SIG-M5 (cell line): ENCODE data around the gene B3GNT9.
"Not testable (repeated sequence)": the region's sequence is repeated elsewhere in the genome, so short reads cannot be mapped to it uniquely, and the experiment has no call there.

Experiments
- DNase-seq: peaks from one replicate; lab custom pipeline; 2025; lab: John Stamatoyannopoulos, UW

The B3GNT9 gene

DNA sequence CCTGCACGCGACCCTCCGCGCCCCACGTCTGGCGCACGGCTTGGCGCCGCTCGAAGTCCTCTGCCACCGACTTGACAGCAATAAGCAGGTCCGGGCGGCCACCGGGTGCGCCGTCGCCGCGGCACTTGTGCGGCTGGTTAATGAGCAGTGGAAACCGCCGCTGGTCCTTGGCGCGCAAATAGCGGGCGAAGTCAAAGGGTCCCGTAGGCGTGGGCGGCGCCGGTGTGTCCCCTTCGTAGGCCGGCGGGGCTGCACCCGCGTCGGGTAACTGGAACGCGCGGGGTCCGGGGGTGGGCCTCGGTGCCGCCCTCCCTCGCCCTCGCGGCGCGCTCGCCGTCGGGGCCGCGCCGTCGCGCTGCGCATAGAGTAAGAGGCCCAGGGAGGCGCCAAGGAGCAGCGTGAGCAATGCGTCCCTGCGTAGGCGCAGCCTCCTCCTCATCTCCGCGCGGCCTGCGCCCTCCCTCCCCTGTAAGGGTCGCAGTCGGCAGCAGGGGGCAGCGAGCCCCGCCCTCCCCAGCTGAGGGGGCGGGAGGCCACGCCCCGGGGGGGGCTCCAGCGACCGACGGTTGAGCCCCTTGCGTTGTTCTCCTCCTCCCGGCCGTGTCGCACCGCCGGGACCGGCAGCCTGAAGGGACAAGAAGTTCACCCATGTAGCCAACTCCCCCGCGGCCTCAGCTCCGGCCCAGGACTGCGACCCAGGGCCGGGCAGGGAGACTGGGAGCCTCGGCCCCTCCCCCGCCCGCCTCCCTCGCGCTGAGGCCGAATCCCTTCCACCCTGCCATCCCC, 558 bp downstream of the B3GNT9 start:
- no peak for DNase-seq

DNA sequence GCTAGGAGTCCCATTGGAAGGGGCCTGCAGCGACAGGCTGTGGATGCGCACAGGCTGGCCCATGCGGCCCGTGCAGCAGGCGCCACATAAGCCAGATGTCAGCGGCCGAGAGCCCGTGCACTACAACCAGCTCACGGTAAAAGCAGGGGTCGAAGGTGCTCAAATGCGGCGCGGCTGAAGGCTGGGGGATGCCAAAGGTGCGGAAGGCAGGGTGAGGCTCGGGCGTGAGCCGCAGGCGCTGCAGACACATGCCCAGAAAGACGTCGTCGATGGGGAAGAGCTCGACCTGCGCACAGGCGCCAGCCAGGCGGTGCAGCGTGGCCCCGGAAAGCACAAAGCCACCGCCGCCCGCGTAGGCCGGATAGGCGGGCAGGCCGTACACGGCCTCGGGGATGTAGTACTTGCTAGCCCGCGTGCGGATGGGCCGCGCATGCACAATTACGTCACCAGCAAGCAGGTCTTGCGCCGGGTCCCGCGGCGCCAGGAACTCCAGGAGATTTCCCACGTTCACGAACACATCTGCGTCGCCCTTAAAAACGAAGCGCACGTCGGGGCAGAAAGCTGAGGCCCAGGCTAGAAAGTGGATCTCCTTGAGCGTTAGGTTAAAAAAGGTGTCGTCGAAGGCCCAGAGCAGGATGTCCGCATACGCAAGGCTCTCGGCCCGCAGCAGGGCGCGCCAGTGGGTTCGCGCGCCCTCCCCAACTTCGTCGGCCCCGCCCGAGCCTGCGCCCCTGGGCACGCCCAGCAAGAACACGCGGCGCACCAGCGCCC, 1.3 kb downstream of the B3GNT9 start:
- DNase-seq, result no peak

DNA sequence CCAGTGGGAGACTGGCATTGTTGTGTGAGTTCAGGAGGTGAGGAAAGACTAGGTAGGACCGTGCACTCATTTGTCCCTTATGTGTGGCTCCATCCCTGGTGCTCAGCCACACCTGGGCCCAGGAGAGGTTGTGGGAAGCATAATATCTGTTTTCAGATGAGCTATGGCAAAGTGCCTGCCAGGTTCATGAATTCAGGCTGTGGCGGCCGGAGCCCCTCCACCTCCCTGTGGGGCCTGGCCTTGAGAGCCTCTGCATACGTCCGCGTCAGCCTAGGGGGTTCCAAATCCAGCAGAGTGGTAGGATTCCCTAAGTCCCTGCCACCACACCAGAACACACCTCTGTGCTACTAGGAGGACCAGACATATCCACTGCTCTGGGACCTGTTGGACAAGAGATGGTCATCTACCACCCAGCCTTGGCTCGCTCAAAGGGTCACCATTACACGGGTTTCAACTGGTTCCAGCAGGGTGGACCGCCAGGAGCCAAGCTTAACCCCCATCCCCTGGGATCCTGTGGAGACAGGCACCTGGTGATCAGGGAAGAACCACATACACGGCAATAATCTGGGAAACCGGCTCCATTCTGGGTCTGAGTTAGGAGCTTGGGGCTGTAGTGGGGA, 2.0 kb downstream of the B3GNT9 start:
- no peak for DNase-seq

DNA sequence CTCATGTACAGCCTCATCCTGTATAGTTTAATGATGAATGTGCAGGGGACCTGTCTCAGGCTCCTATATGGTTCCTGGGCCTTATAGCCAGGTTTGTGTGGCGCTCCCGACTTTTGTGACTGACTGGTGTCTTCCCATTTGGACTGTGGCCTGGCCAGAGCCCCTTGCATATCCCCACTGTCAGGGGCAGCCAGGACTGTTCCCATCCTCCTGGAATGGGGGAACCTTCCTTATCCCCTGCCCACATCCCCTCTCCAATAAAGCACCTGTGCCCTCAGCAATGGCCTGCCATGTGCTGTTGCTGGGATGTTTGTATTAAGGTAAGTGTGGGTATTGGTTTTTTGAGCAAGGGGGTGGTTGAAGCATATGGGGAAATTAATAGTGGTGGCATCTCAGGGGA, 2.6 kb downstream of the B3GNT9 start:
- DNase-seq, result no peak

DNA sequence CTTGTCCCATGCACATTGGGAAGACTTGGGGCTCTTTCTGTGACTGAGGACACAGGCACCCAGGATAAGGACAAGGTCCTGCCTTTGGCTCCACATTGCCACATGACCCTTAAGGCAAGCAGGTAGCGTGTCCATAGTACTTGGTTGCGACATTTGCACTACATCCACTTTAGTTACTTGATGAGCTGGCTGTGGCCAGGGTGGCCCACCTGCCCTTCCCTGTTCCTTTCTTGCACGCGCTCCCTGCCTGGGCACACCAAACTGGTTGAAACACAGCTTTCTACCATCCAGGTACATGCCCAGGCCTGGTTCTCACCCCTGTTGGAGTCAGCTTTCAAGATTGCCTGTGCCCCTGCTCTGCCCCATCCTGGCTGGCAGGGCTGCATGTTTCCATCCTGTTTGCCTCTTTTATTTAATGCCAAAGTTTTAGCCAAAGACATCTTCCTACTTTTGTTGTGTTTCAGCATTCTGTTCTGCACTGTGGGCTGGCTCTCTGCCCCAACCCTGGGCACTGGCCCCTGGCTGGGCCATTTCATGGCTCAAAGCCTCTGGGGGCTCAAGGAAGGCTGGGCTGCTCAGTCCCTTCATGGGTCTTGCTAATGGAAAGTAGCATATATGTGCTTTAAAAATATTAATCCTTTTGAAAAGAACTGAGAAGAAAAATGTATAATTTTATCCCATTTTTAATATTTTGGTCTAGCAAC, 3.2 kb downstream of the B3GNT9 start:
- no peak for DNase-seq

DNA sequence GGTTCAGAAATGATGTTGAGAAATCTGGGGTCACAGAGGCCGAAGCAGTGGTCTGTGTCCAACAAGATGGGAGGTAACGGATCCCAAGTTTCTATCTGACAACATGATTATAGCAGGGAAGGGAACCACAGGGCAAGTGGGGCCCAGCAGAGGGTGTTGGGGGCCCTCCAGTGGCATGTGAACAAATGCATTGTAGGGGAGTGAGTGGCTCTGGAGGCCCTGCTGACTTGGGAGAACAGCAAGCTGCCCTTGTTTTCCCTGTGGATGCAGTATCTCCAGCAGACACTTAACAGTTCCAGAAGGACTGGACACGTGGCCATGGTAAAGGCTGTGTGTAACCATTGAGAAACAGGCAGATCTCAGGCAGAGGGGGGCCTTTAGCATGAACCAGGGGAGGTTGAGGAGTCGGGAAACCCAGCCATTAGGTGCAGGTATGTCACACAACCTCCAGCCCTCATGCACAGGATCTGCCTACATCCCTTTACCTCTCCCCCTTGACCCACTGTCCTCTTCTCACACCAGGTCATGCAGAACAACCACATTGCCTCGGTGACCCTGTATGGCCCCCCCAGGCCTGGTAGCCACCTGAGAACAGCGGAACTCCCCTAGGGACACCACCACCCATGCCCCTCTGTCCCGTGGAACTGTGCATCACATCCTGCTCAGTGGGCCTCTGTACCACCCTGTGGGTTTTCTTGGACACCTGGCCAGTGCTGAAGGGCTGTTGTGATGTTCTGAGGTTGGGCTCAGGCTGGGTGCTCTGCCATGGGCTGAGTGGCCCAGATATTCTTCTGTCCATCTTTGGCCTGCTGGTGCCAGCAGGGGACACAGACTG, 4.1 kb downstream of the B3GNT9 start:
- no peak for DNase-seq

DNA sequence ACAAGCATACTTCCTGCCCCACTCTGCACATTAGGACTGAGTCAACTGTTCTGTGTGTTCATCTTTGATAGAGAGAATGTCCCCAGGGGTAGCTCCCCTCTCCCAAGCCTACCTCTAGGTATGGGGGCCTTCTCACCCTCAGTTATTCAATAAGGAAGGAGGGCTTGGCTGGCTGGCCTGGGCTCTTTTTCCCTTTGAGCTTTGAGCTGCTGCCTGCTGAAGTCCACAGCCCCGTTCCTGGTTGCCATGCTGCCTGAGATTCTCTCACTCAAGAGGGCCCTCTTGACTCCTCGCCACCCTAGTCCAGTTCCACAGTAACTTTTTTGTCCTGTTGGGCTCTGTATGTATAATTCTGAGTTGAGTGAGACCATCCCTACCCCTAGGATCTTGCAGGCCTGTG, 5.1 kb downstream of the B3GNT9 start:
- no peak for DNase-seq

DNA sequence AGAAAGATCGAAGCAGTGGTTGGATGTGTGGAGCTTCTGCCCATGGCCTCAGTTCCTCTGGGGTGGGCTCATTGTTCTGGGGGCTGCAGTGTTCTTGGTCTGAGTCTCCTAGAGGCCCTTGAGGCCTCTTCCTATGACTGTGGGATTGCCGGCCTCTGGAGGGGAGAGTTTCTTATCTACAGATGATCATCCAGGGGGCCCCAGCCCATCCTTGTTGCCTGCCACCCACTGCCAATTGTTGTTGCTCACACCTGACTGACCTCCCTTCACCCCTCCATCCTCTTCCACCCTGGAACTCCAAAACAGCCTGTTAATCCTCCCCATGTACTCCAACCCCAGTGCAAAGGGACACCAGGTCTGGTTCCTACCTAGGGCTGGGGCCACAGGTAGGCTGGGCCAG, 5.9 kb downstream of the B3GNT9 start:
- DNase-seq, result no peak

DNA sequence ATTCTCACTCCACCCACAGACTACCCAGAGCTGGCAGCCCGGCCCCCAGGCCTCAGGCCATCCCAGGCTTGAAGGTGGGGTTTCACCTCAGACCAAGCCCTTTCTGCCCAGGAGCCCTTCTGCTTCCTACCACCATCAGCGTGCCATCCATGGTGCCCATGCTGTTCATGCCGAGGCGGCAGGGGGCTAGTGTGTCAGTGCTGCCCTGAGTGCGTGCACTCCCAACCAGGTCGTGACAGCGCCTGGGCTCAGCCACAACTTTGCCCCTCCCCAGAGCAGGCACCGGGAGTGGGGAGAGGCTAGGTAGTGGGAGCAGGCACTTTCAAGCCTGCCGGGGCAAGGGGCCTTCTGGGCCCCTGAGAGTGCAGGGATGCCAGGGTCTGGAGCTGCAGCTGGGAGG, 8.5 kb downstream of the B3GNT9 start:
- no peak for DNase-seq

DNA sequence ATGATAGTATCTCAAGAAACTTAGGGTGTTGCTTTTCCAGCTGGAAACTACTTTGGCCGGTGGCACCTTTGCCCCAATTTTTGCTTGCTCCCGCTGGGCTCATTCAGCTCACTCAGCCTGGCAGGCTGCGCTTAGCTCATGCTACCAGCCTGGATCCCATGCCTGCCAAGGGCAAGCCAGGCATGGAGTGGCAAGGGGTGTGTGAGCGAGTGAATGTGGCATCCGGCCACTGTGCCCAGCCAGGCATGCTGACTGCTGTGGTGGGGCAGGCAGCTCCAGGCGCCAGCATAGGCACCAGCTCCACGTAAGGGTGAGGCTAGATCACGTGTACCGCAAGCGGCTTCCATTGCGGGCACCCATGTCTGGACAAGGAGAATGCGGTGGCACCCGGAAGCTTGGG, 9.4 kb downstream of the B3GNT9 start:
- DNase-seq, result no peak

DNA sequence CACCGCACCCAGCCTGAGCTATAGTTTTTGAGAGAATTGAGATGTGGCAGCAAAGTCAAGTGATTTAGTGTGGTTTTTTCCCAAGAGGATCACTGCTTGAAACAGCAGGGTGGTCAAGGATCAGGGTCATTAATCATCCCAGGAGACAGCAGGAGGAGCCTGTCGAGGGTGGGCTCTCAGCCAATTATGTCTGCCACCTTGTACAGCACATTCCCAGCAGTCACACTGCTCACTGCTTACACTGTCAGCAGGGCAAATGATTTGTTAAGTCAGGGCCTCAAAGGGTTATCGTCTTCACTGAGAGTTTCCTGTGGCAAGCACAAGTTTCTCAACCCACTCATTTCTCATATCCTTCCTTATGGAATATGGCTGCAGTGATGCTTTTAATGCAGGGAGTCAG, 13.2 kb downstream of the B3GNT9 start:
- no peak for DNase-seq

DNA sequence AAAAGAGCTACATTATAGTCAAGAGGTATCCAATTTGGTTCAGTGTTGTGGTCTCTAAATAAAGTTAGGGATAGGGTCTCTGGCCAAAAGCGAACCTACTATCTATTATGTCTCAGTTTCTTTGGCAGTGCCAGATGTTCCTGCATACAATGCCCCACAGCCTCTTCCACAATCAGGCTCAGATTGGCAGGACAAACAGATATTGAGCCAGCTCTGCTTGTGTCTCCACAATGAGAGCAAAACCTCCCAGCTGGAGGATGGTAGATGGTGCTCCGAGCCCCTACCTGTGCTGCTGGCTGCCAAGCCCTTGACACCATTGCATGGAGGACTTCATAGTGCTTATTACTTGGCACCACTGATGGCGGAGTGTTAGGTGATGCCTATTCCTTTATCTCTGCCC, 21.4 kb downstream of the B3GNT9 start:
- no peak for DNase-seq

DNA sequence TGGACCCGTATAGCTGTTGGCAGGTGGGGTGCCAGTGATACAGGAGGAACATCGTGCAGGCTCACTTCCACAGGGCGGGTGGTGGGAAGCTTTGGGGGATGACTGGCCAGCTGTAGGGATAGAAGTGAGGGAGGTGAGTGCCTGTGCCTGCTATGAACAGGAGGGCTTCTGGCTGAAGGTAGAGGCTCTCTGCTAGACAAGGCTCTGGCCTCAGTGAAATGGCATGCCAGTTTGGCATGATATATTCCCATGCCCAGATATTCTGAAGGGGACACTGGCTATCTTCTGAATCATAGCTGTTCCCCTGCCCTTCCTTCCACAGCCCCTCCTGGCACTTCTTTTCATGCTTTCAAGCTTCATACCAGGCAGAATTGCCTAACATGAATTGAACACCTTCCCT, 21.9 kb downstream of the B3GNT9 start:
- DNase-seq, result no peak

DNA sequence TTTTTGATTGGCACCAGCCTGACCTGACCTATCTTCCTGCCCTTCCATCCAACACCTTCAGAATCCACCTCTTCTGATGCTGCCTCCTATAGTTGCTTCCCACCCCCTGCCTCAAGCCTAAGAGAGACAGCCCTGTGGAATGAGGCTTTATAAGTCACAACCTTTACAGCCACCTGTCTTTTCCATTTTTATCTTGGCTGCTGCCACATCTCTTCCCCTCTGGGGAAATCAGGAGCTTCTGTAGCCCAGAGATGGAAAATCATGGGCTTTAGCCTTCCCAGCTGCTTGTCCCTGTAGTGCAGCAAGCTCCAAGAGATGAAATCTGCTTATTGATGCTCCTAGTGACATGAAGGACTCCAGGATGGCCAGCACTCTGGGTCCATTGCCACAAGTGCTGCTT, 22.4 kb downstream of the B3GNT9 start:
- DNase-seq, result no peak

DNA sequence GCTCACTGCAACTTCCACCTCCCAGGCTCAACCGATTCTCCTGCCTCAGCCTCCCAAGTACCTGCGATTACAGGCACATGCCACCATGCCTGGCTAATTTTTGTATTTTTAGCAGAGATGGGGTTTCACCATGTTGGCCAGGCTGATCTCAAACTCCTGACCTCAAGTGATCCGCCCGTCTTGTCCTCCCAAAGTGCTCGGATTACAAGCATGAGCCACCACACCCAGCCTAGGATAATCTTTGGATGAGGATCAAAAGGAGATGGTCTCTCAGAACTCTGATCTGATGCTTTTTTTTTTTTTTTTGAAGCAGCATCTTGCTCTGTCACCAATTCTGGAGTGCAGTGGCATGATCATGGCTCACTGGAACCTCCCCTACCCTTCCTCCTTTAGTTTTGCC, 28.0 kb downstream of the B3GNT9 start:
- DNase-seq, result not testable (repeated sequence)

DNA sequence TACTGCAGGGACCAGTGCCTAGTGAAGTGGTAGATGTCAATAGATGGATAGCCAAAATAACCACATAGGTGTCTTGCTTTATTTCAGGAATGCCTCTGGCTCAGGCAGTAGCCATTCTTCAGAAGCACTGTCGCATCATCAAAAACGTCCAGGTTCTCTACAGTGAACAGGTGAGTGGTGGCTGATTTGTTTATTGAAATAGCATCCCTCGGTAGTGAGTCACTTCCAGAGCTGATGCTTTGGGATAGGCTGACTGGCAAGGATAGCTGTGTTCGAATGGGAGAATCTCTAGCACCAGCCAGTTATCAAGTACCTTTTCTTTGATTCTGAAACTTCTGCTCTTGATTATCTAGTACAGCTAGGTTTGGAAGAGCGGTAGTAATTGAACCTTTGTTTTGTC, 30.8 kb downstream of the B3GNT9 start:
- DNase-seq, result no peak

DNA sequence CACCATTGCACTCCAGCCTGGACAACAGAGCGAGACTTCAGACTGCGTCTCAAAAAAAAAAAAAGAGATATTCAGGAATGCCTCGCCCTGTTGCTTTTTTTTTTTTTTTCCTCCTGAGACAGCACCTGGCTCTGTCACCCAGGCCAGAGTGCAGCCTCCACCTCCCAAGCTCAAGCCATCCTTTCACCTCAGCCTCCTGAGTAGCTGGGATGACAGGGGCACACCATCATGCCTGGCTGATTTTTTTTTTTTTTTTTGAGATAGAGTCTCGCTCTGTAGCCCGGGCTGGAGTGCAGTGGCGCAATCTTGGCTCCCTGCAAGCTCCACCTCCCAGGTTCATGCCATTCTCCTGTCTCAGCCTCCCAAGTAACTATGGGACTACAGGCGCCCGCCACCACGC, 33.1 kb downstream of the B3GNT9 start:
- no peak for DNase-seq

DNA sequence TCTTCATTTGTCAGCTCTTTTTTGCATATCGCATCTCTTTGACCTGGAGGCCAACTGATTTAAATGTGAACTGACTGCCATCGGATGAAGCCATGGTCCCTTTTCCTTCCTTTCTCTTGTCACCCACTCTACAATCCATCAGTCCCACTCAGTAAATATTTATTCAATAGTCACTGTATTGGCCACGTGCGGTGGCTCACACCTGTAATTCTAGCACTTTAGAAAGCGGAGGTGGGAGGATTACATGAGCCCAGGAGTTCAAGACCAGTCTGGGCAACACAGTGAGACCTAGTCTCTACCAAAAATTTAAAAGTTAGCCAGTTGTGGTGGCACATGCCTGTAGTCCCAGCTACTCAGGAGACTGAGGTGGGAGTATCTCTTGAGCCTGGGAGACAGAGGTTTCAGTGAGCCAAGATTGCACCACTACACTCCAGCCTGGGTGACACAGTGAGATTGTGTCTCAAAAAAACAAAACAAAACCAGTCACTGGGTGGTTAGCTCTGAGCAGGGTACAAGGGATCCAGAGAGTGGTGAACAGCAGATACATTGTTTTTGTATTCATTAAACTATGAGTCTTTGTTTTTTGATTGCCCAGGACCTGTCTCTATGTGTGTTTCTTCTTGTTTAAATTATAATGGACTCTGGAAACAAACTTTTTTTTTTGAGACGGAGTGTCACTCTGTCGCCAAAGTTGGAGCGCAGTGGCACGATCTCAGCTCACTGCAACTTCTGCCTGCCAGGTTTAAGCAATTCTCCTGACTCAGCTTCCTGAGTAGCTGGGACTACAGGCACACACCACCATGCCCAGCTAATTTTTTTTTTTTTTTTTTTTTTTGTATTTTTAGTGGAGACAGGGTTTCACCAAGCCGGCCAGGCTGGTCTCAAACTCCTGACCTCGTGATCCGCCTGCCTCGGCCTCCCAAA, 34.1 kb downstream of the B3GNT9 start:
- DNase-seq, result no peak

DNA sequence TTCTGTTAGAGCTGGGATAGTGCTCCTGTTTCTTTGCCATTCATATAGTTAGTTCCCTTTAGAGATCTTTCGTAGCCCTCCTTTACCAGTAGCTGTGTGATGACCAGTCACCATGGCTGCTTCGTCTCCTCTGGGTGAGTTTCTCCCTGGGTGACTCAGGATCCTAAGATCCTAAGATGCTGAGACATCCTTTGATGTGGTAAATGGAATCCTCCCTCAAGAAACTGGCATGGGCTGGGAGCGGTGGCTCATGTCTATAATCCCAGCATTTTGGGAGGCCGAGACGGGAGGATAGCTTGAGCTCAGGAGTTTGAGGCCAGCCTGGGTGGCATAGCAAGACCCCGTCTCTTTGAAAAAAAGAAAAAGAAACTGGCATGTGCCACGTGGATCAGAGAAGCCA, 35.2 kb downstream of the B3GNT9 start:
- DNase-seq, result no peak

DNA sequence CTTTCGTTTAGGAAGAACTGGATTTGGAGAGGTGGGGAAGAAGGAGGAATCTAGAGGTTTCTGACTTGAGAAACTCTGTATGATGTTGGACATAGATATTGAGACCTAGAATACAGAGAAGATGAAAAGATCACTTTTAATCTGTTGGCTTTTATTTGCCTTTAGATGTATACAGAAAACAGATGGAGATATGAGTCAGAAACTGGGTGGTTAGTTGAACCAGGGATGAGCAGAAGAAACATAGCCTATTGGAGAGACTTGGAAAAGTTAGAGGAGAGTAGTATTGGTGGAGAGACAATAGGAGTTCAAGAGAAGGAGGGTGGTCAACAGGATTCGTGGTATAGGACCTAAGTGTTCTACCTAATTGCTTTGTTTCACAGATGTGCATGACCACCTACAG, 36.0 kb downstream of the B3GNT9 start:
- no peak for DNase-seq
